A673 (cell line): ENCODE results near the gene TRIM38. TPM values are rescaled to one million over a fixed set of nuclear protein-coding genes. Genes with fewer than 3 reads are reported as not detected.
A peak's percentile ranks its signal among the peaks of the same experiment; 100 is the strongest.

ENCODE experiments used
- BruUV-seq: library from RNA; stranded (reverse); fragments of 400-500 nt; replicated peaks from 2 replicates; lab custom pipeline; 2021; lab: Mats Ljungman, UMichigan
- CTCF ChIA-PET: fragments of 300-600 bp; sonication (Branson Sonifier 250); formaldehyde crosslinking; loops from one replicate; lab custom pipeline; 2022; ENCODE audit warnings: antibody characterized with exemption; lab: Charles Lee
- POLR2A ChIA-PET: fragments of 300-600 bp; sonication (Branson Sonifier 250); formaldehyde crosslinking; loops from one replicate; lab custom pipeline; 2022; ENCODE audit warnings: antibody characterized with exemption; ENCODE audit not compliant: low non-redundant PET; lab: Charles Lee
- DNase-seq: peaks from one replicate; pipeline ENCODE4 v3.0.0-alpha.2; 2015; ENCODE audit warnings: low spot score
- H3K27ac ChIP-seq: fragments of 200-600 bp; sonication (generic); 2 replicates; pipeline ENCODE4 v1.5.1; 2016; ENCODE audit warnings: mixed run types, low read depth, mild to moderate bottlenecking, mixed read lengths, antibody characterized with exemption, low read length; ENCODE audit not compliant: poor library complexity, severe bottlenecking
- H3K27me3 ChIP-seq: fragments of 200-600 bp; sonication (generic); replicated peaks from 2 replicates; pipeline ENCODE4 v1.6.1; 2017; ENCODE audit warnings: mixed run types, low read depth, mild to moderate bottlenecking, mixed read lengths, antibody characterized with exemption, low read length; ENCODE audit not compliant: insufficient read depth, poor library complexity
- H3K36me3 ChIP-seq: fragments of 200-600 bp; sonication (generic); 2 replicates; pipeline ENCODE4 v1.6.1; 2016; ENCODE audit warnings: mixed run types, mild to moderate bottlenecking, mixed read lengths, antibody characterized with exemption, low read length; ENCODE audit not compliant: insufficient read depth, poor library complexity, severe bottlenecking
- H3K4me1 ChIP-seq: fragments of 200-600 bp; sonication (generic); 2 replicates; pipeline ENCODE4 v1.6.1; 2017; ENCODE audit warnings: mixed run types, mild to moderate bottlenecking, mixed read lengths, antibody characterized with exemption, low read length; ENCODE audit not compliant: insufficient read depth, poor library complexity, severe bottlenecking
- H3K4me3 ChIP-seq: fragments of 200-600 bp; sonication (generic); 2 replicates; pipeline ENCODE4 v1.5.1; 2016; ENCODE audit warnings: low read depth, mixed run types, mild to moderate bottlenecking, mixed read lengths, low read length; ENCODE audit not compliant: poor library complexity, severe bottlenecking
- H3K9me3 ChIP-seq: fragments of 200-600 bp; sonication (generic); 2 replicates; pipeline ENCODE4 v1.6.1; 2016; ENCODE audit warnings: mixed run types, low read depth, mild to moderate bottlenecking, mixed read lengths, antibody characterized with exemption, low read length; ENCODE audit not compliant: poor library complexity, severe bottlenecking
- EZH2 ChIP-seq: fragments of 200-600 bp; sonication (generic); IDR thresholded peaks from 2 replicates; pipeline ENCODE4 v1.6.1; 2017; ENCODE audit warnings: borderline replicate concordance, low read depth, mild to moderate bottlenecking, mixed read lengths, antibody characterized with exemption, low read length; ENCODE audit not compliant: poor library complexity, severe bottlenecking
- intact Hi-C: fragments of 100-400 bp; cut with micrococcal nuclease; formaldehyde crosslinking; loops from one replicate; pipeline ENCODE4 v1.10.0; 2022; ENCODE audit not compliant: unreplicated experiment
- total RNA-seq: library from RNA; stranded (reverse); gene quantifications from 2 replicates; pipeline ENCODE4 v1.2.3, GENCODE V29; 2021
- TF ChIP-seq, protein P1 (sequence below): fragments of 300-800, 200-600 bp; sonication (generic); conservative IDR thresholded peaks from 2 replicates; pipeline ENCODE4 v1.5.1; 2017; ENCODE audit warnings: low read depth, mild to moderate bottlenecking, antibody characterized with exemption, low read length, moderate library complexity, mixed read lengths

Gene TRIM38
- total RNA-seq, 1 experiment from 2014 or later: 9.7 TPM

GRCh38 chr6:26029857-26030653, 67.5 kb downstream of the TRIM38 start:
- peaks cover 28% of the 10 kb centered on the region for H3K4me1 ChIP-seq
- CTCF ChIA-PET: interaction anchor here (1.3 kb wide), 1 partner anchor 9 kb away, joined by 11 read pairs; a partner anchor contains a TSS
- no TSS peak for BruUV-seq
- intact Hi-C loops: loop anchor here (5.0 to 10.0 kb wide), 3 partner anchors 175 to 1862 kb away; a partner anchor contains a TSS
- TF ChIP-seq EZH2: no peak
- TF ChIP-seq, protein P1, sequence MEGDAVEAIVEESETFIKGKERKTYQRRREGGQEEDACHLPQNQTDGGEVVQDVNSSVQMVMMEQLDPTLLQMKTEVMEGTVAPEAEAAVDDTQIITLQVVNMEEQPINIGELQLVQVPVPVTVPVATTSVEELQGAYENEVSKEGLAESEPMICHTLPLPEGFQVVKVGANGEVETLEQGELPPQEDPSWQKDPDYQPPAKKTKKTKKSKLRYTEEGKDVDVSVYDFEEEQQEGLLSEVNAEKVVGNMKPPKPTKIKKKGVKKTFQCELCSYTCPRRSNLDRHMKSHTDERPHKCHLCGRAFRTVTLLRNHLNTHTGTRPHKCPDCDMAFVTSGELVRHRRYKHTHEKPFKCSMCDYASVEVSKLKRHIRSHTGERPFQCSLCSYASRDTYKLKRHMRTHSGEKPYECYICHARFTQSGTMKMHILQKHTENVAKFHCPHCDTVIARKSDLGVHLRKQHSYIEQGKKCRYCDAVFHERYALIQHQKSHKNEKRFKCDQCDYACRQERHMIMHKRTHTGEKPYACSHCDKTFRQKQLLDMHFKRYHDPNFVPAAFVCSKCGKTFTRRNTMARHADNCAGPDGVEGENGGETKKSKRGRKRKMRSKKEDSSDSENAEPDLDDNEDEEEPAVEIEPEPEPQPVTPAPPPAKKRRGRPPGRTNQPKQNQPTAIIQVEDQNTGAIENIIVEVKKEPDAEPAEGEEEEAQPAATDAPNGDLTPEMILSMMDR: no peak
- peak overlapping the region; percentile 82 for H3K27ac ChIP-seq
- peak; percentile 25 for DNase-seq
- no peaks in the 10 kb centered on the region for H3K27me3 ChIP-seq
- POLR2A ChIA-PET: interaction anchor here (0.6 to 3.1 kb wide), 5 partner anchors 9 to 1785 kb away, joined by 3 to 71 read pairs (median 6); a partner anchor contains a TSS
- H3K36me3 ChIP-seq: no peaks in the 10 kb centered on the region
- no peaks in the 10 kb centered on the region for H3K9me3 ChIP-seq
- H3K4me3 ChIP-seq: peak overlapping the region; percentile 67

DNA sequence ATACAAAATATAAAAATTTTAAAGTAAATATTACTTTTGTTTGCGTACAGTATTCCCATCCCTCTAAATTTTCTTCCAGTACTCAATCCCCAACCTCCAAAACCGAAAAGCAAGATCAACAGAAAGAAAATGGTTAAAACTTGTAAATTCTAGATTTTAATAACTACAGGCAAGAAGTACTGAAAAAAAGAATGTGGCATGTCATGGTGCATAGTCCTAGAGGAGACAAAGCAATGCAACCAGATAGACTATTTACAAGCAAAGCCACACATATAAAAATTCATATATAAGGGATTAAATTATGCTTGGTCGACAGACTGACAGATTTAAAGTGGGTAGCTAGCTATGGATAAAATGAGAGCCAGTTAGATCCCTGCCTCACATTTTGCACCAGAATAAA, 68.1 kb downstream of the TRIM38 start:
- intact Hi-C loops: loop anchor here (5.0 kb wide), 1 partner anchor 1862 kb away; a partner anchor contains a TSS
- H3K36me3 ChIP-seq: no peaks in the 10 kb centered on the region
- peak overlapping the region; percentile 67 for H3K4me3 ChIP-seq
- peaks cover 25% of the 10 kb centered on the region for H3K4me1 ChIP-seq
- no peaks in the 10 kb centered on the region for H3K9me3 ChIP-seq
- no peaks in the 10 kb centered on the region for H3K27me3 ChIP-seq
- ChIA-PET POLR2A (interaction anchor here (0.6 to 3.1 kb wide), 7 partner anchors 10 to 1784 kb away, joined by 3 to 71 read pairs (median 6); a partner anchor contains a TSS), CTCF (interaction anchor here (1.3 kb wide), 1 partner anchor 10 kb away, joined by 11 read pairs; a partner anchor contains a TSS)
- no peak for TF ChIP-seq EZH2
- TF ChIP-seq, protein P1: no peak
- H3K27ac ChIP-seq: peak overlapping the region; percentile 91
- BruUV-seq: no TSS peak
- DNase-seq: no peak

DNA sequence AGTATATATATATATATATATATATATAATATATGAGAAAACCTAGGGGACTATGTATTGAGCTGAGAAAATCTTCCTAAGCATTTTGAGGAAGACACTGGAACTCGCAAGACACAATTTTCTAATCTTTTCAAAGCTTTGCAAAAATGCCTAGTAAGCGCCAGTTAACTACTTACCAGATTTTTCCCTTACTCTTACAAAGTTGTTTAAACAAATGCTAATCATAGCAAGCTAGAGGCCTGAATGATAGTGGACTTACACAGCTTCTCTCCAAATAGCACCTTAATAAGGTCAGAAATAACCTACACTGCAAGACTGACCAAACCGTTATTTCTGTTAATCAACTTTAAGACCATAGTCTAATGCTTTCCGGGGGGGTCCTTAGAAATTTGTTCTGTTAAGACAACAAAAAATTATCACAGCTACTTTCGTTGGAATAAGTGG, 68.6 kb downstream of the TRIM38 start:
- H3K27ac ChIP-seq: peak overlapping the region; percentile 91
- no TSS peak for BruUV-seq
- H3K4me3 ChIP-seq: peak overlapping the region; percentile 67
- DNase-seq: peak; percentile 66
- H3K4me1 ChIP-seq: peaks cover 21% of the 10 kb centered on the region
- ChIA-PET POLR2A (interaction anchor here (0.6 to 3.1 kb wide), 13 partner anchors 10 to 1839 kb away, joined by 3 to 71 read pairs (median 6); a partner anchor contains a TSS), CTCF (interaction anchor here (1.3 kb wide), 1 partner anchor 10 kb away, joined by 11 read pairs; a partner anchor contains a TSS)
- no peaks in the 10 kb centered on the region for H3K9me3 ChIP-seq
- H3K27me3 ChIP-seq: no peaks in the 10 kb centered on the region
- TF ChIP-seq EZH2: no peak
- TF ChIP-seq, protein P1: no peak
- intact Hi-C loops: loop anchor here (5.0 kb wide), 1 partner anchor 1861 kb away; a partner anchor contains a TSS
- no peaks in the 10 kb centered on the region for H3K36me3 ChIP-seq
